Adrenal gland (tissue), 12 donors: ENCODE data around the gene LMX1B. TPM values are rescaled to one million over a fixed set of nuclear protein-coding genes. Genes with fewer than 3 reads are reported as not detected.

ENCODE experiments used
- DNase-seq, 7 donors: peaks; one replicate each; pipeline ENCODE4 v3.0.0-alpha.2; 2019 to 2020
- H3K27ac ChIP-seq, 5 donors: fragments of 200-600 bp; sonication (generic) in 4 of 5; 1 replicate in 3 of 5; 2 replicates in 2 of 5; pipeline versions ENCODE4 v1.5.1 to v1.8.0; 2016 to 2020; ENCODE audit warnings: mild to moderate bottlenecking in 1 of 5
- H3K27me3 ChIP-seq: fragments of 200-600 bp; 2 replicates; pipeline ENCODE4 v1.8.0; 2021
- H3K36me3 ChIP-seq, 2 donors: fragments of 200-600 bp; replicated peaks in 1 of 2; 1 replicate in 1 of 2; 2 replicates in 1 of 2; pipeline versions ENCODE4 v1.5.1 to v1.8.0; 2018 to 2022
- H3K4me1 ChIP-seq, 2 donors: fragments of 200-600 bp; replicated peaks in 1 of 2; 1 replicate in 1 of 2; 2 replicates in 1 of 2; pipeline versions ENCODE4 v1.5.1 to v1.8.0; 2018 to 2021
- H3K4me3 ChIP-seq, 4 donors: fragments of 200-600 bp; sonication (generic) in 3 of 4; one replicate each; pipeline ENCODE4 v1.5.1; 2016 to 2018
- H3K9me3 ChIP-seq, 3 donors: fragments of 200-600 bp; sonication (generic) in 1 of 3; replicated peaks in 1 of 3; 1 replicate in 2 of 3; 2 replicates in 1 of 3; pipeline versions ENCODE4 v1.5.1 to v1.8.0; 2016 to 2021
- POLR2A ChIP-seq, 2 donors: fragments of 450-650 bp; IDR thresholded peaks; one replicate each; pipeline ENCODE4 v1.6.1; 2017; ENCODE audit warnings: antibody characterized with exemption in 2 of 2, mild to moderate bottlenecking in 2 of 2, moderate library complexity in 1 of 2
- WGBS, 4 donors: extraction: QIAGEN DNeasy Blood & Tissue Kit in 2 of 4; methylation state at CpG; one replicate each; pipeline versions ENCODE4 v1.1.5 to v1.1.7; 2013 to 2017; 5-methylcytosine and 5-hydroxymethylcytosine counted together
- intact Hi-C, 2 donors: fragments of 100-400 bp; cut with DNase I; formaldehyde crosslinking; loops; one replicate each; pipeline versions ENCODE4 v1.14.1 to v1.15.0; 2022 to 2023
- polyA plus RNA-seq, 3 donors: library from polyadenylated mRNA; stranded (reverse); fragments of 200-250 nt in 2 of 3; fragments of 350-450 nt in 1 of 3; fragmentation: Illumina TruSeq in 1 of 3; extraction: RNeasy Lipid Tissue Mini Kit (QIAGEN cat#74804) in 1 of 3; gene quantifications; one replicate each; pipeline ENCODE4 v1.2.3, GENCODE V29; 2013 to 2014
- total RNA-seq, 9 donors: library from RNA; depleted of rRNA in 4 of 9; stranded (reverse); fragments of >200 nt in 4 of 9; fragments of 120-200 nt in 1 of 9; fragmentation: NEBNext Ultra II Directional in 1 of 9; extraction: Animal tissue kit (Norgen Biotek cat#: 25700) in 1 of 9; gene quantifications; one replicate each; pipeline versions ENCODE4 v1.1.0 to v1.2.4, GENCODE V29; 2013 to 2023
- TF ChIP-seq, protein P1 (sequence below), 6 experiments: fragments of 450-650 bp in 4 of 6; fragments of 200-600 bp in 2 of 6; sonication (generic) in 1 of 6; IDR thresholded peaks; 1 replicate in 5 of 6; 2 replicates in 1 of 6; pipeline versions ENCODE4 v1.5.1 to v1.8.0; 2016 to 2021; ENCODE audit warnings: antibody characterized with exemption in 6 of 6, mild to moderate bottlenecking in 2 of 6, moderate library complexity in 1 of 6
- donor health status: healthy with polysubstance abuse.
- donor health status: Bipolar disorder and iron deficiency.
- donor health status: DM: yes; HTN: yes; CAD: no.
- donor health status: DM: no; HTN: no; CAD: no.
- donor health status: DM: no; HTN: no; CAD: no.
- donor health status: DM: yes; HTN: yes; CAD: no.

Gene LMX1B
- total and polyA plus RNA-seq, 12 donors, result under 0.01 to 0.07 TPM; not detected in 10

DNA sequence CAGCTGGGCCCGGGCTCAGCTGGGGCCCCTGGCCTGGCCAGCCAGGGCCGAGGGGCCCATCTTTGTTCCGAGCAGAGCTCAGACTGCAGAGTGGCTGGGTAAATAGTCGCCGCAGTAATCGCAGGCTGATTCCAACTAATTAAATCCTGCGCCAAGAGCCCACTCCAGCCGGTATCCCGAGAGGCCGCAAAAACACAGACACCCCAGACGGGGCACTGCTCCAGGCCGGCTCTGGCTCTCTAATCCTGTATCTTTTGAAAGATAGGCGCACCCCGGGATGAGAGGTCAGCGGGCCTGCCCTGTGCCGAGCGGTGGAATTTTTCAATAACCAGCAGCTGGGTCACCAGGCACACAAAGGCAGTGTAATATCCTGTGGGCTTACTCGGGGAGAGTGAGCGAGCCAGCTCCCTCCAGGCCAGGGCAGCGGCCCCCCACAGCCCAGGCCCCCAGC lies 57.7 kb downstream of the LMX1B start:
- Histone ChIP-seq H3K27me3 (peaks cover 28% of the 10 kb centered on the region), H3K36me3 (no peaks in the 10 kb centered on the region), H3K9me3 (no peaks in the 10 kb centered on the region), H3K4me1 (no peaks in the 10 kb centered on the region), H3K27ac (no peak overlapping the region), H3K4me3 (no peak overlapping the region)
- TF ChIP-seq POLR2A (IDR thresholded peaks at IDR 0.05), result no peak
- TF ChIP-seq, protein P1, sequence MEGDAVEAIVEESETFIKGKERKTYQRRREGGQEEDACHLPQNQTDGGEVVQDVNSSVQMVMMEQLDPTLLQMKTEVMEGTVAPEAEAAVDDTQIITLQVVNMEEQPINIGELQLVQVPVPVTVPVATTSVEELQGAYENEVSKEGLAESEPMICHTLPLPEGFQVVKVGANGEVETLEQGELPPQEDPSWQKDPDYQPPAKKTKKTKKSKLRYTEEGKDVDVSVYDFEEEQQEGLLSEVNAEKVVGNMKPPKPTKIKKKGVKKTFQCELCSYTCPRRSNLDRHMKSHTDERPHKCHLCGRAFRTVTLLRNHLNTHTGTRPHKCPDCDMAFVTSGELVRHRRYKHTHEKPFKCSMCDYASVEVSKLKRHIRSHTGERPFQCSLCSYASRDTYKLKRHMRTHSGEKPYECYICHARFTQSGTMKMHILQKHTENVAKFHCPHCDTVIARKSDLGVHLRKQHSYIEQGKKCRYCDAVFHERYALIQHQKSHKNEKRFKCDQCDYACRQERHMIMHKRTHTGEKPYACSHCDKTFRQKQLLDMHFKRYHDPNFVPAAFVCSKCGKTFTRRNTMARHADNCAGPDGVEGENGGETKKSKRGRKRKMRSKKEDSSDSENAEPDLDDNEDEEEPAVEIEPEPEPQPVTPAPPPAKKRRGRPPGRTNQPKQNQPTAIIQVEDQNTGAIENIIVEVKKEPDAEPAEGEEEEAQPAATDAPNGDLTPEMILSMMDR (IDR thresholded peaks at IDR 0.05), result no peak
- intact Hi-C loops, result no loop called here
- no peak for DNase-seq
- 37 to 58% (median 46%) methylated on average over 12 to 20 of the region's 20 CpGs for WGBS, 4 donors

DNA sequence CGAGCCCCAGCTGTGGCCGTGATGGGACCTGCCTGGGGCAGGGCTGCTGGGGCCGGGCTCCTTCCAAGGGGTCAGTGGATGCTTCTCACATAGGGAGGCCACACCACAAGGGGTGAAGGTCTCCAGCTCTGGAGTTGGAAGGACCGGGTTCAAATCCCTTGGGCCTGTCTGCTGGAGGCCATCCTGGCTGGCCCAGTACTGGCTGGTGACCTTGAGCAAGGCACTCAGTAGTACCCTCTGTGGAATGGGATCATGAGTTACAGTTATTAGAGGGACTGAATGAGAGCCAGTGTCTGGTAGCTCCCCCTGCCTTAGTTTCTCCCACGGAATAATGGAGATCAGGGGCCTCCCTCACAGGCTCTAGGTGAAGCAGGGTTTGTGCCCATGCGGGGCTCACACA lies 58.3 kb downstream of the LMX1B start:
- intact Hi-C loops, result no loop called here
- Histone ChIP-seq H3K36me3 (no peaks in the 10 kb centered on the region), H3K27me3 (peaks cover 34% of the 10 kb centered on the region), H3K4me1 (no peaks in the 10 kb centered on the region), H3K9me3 (no peaks in the 10 kb centered on the region), H3K4me3 (no peak overlapping the region), H3K27ac (no peak overlapping the region)
- no peak for DNase-seq
- WGBS, 4 donors, result 47 to 65% (median 54%) methylated on average over 3 to 6 of the region's 6 CpGs
- TF ChIP-seq, protein P1 (IDR thresholded peaks at IDR 0.05), result no peak
- TF ChIP-seq POLR2A (IDR thresholded peaks at IDR 0.05), result no peak

DNA sequence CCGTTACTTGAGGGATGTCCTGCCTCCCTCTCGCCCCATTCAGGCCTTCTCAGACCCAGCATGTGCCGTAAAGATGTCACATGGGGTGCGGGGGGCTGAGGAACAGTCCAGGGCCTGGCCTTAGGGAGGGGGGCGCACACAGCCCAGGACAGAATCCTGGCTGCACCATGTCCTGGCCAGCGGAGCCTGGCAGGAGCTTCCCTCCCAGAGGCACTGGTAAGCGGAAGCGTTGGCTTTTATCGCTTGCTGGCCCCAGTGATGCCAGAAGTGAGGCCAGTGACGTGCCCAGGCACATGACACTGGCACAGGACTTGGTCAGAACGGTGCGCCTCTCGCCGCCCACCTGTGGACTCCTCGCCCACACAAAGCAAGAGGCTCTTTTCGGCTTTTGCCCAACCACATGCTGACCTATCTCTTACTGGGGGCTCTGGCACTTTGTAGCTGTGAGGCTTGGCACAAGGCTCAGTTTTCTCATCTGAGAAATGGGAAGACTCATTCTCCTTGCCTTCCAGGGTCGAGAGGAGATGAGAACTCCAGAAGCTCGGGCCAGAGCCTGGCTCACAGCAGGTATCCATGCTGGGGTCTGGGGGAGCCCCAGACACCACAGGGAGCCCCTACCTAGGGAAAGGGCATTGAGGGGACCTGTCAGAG lies 59.0 kb downstream of the LMX1B start:
- Histone ChIP-seq H3K27me3 (peaks cover 35% of the 10 kb centered on the region), H3K4me3 (no peak overlapping the region), H3K36me3 (no peaks in the 10 kb centered on the region), H3K9me3 (no peaks in the 10 kb centered on the region), H3K27ac (no peak overlapping the region), H3K4me1 (no peaks in the 10 kb centered on the region)
- DNase-seq, result no peak
- intact Hi-C loops, result no loop called here
- WGBS, 4 donors, result 75 to 87% (median 77%) methylated on average over 12 to 18 of the region's 18 CpGs
- TF ChIP-seq, protein P1 (IDR thresholded peaks at IDR 0.05), result no peak
- TF ChIP-seq POLR2A (IDR thresholded peaks at IDR 0.05), result no peak

DNA sequence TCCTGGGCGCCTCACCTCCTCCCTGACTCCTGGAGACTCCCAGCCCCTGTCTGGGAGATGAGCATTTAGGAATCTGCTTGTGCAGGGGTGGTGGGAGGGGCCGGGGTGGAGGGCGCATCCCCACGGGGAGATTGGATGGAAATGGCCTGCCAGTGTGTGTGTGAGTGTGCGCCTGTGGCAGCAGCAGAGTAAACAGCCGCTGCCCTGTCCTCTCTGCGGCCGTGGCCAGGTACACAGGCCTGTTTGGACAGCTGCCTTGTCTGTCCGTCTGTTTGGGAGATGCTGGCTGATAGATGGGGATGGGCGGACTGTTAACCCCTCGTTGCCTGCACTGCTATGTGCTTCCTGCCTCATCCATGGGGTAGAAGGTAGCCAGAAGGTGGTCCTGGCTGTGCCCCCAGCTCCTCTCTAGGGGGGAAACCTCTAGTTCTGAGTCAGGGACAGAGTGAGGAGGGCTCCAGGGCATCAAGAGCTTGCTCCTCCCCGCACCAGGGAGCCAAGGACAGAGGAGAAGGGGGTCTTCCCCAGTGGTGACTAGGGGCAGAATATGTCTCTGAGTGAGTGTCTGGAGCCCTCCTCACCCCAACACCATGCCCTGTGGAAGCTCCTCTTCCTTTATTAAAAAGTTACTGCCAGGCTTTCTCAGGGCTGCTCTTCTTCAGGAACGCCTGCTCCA lies 60.1 kb downstream of the LMX1B start:
- no peaks in the 10 kb centered on the region for H3K4me1 ChIP-seq
- intact Hi-C loops, result no loop called here
- no peaks in the 10 kb centered on the region for H3K36me3 ChIP-seq
- no peaks in the 10 kb centered on the region for H3K9me3 ChIP-seq
- peaks cover 35% of the 10 kb centered on the region for H3K27me3 ChIP-seq
- no peak overlapping the region for H3K27ac ChIP-seq
- no peak for DNase-seq
- TF ChIP-seq POLR2A (IDR thresholded peaks at IDR 0.05), result no peak
- TF ChIP-seq, protein P1 (IDR thresholded peaks at IDR 0.05), result no peak
- H3K4me3 ChIP-seq, result no peak overlapping the region
- 21 to 50% (median 30%) methylated on average over 1 to 13 of the region's 13 CpGs for WGBS, 4 donors
